Activated CD4-positive, alpha-beta memory T cell treated with anti-CD3 and anti-CD28 coated beads for 36 hours (primary cell): ENCODE measurements around the gene C1orf146. TPM values are rescaled to one million over a fixed set of nuclear protein-coding genes. Genes with fewer than 3 reads are reported as not detected.
"Not testable (repeated sequence)": the region's sequence is repeated elsewhere in the genome, so short reads cannot be mapped to it uniquely, and the experiment has no call there.

Experiments used
- CTCF ChIA-PET: fragments of 350-600 bp; sonication (Branson Sonifier 250); formaldehyde crosslinking; loops from one replicate; lab custom pipeline; 2021; ENCODE audit warnings: antibody characterized with exemption, inconsistent platforms; lab: Charles Lee
- POLR2A ChIA-PET: fragments of 350-600 bp; sonication (Branson Sonifier 250); formaldehyde crosslinking; loops from one replicate; lab custom pipeline; 2021; ENCODE audit warnings: antibody characterized with exemption; lab: Charles Lee
- DNase-seq: peaks from one replicate; pipeline ENCODE4 v3.0.0-alpha.2; 2020
- H3K27ac Mint-ChIP-seq: one replicate; pipeline ENCODE4 v1.8.0; 2021; ENCODE audit warnings: mixed read lengths
- H3K27me3 Mint-ChIP-seq: one replicate; pipeline ENCODE4 v1.8.0; 2021; ENCODE audit warnings: mixed read lengths
- H3K36me3 Mint-ChIP-seq: one replicate; pipeline ENCODE4 v1.8.0; 2021; ENCODE audit warnings: mixed read lengths
- H3K4me1 Mint-ChIP-seq: one replicate; pipeline ENCODE4 v1.8.0; 2021; ENCODE audit warnings: low read depth, mixed read lengths
- H3K4me3 Mint-ChIP-seq: one replicate; pipeline ENCODE4 v1.8.0; 2021; ENCODE audit warnings: mild to moderate bottlenecking, mixed read lengths
- H3K9me3 Mint-ChIP-seq: one replicate; pipeline ENCODE4 v1.8.0; 2021; ENCODE audit warnings: mixed read lengths
- intact Hi-C: fragments of 100-400 bp; cut with micrococcal nuclease; formaldehyde crosslinking; loops from one replicate; pipeline ENCODE4 v1.15.1; 2023
- total RNA-seq, 2 experiments: library from RNA; stranded (reverse); gene quantifications; one replicate each; pipeline ENCODE4 v1.2.3, GENCODE V29; 2021

Gene C1orf146
- total RNA-seq, 2 experiments from 2014 or later: not detected

- DNase-seq: no peak
- Mint-ChIP-seq H3K4me3 (no peak overlapping the region), H3K36me3 (peaks cover 59% of the 10 kb centered on the region), H3K27ac (no peak overlapping the region), H3K9me3 (no peaks in the 10 kb centered on the region), H3K4me1 (peaks cover 2% of the 10 kb centered on the region), H3K27me3 (no peaks in the 10 kb centered on the region)
- CTCF ChIA-PET: no interaction called here
- intact Hi-C loops: no loop called here
- POLR2A ChIA-PET: no interaction called here
Measured at GRCh38 chr1:92277105-92277723, 59.5 kb downstream of the C1orf146 start.

GRCh38 chr1:92279781-92280180 lies 62.1 kb downstream of the C1orf146 start:
- POLR2A ChIA-PET: not testable (repeated sequence)

GRCh38 chr1:92281411-92281810 lies 63.7 kb downstream of the C1orf146 start:
- H3K9me3 Mint-ChIP-seq, H3K27me3 Mint-ChIP-seq, intact Hi-C loops, H3K4me3 Mint-ChIP-seq, H3K4me1 Mint-ChIP-seq, CTCF ChIA-PET, DNase-seq, H3K27ac Mint-ChIP-seq, POLR2A ChIA-PET: not testable (repeated sequence)
- peaks cover 72% of the 10 kb centered on the region for H3K36me3 Mint-ChIP-seq

More at GRCh38 chr1:92279781-92280180, 62.1 kb downstream of the C1orf146 start:
- H3K36me3 Mint-ChIP-seq: peaks cover 68% of the 10 kb centered on the region
- H3K4me1 Mint-ChIP-seq, H3K9me3 Mint-ChIP-seq, H3K27ac Mint-ChIP-seq, H3K4me3 Mint-ChIP-seq, CTCF ChIA-PET, H3K27me3 Mint-ChIP-seq, DNase-seq, intact Hi-C loops: not testable (repeated sequence)

- ChIA-PET CTCF (interaction anchor here (0.6 to 2.1 kb wide), 13 partner anchors 9 to 784 kb away, joined by 3 to 36 read pairs (median 3); no protein-coding TSS in a partner anchor), POLR2A (no interaction called here)
- no peak for DNase-seq
- Mint-ChIP-seq H3K4me1 (peaks cover 7% of the 10 kb centered on the region), H3K36me3 (peaks cover 41% of the 10 kb centered on the region), H3K9me3 (no peaks in the 10 kb centered on the region), H3K4me3 (no peak overlapping the region), H3K27me3 (no peaks in the 10 kb centered on the region), H3K27ac (no peak overlapping the region)
- intact Hi-C loops: loop anchor here (1.0 to 10.0 kb wide), 2 partner anchors 294 to 787 kb away; partner anchors contain the start of gene CDC7
Measured at GRCh38 chr1:92291372-92291999, 73.8 kb downstream of the C1orf146 start.

Other genes starting within 250 kb of the C1orf146 start
- 1 to 10 TPM in 1 of 2 experiments, under 1 TPM in 1; 0.44 to 1.1 TPM for gene EPHX4, start 187.9 kb upstream of the C1orf146 start, total RNA-seq
- gene SETSIP, start 142.5 kb upstream of the C1orf146 start, total RNA-seq: not detected
- gene BTBD8, start 137.6 kb upstream of the C1orf146 start, total RNA-seq: 1 to 10 TPM; 2.9 TPM
- gene GLMN, start 81.1 kb downstream of the C1orf146 start, total RNA-seq: 10 to 100 TPM; 10.9 to 13.3 TPM
- gene RPAP2, start 81.1 kb downstream of the C1orf146 start, total RNA-seq: 10 to 100 TPM; 28.6 to 31.6 TPM